Ascending aorta (tissue), 2 donors: ENCODE results near the gene POLD4. TPM values are rescaled to one million over a fixed set of nuclear protein-coding genes. Genes with fewer than 3 reads are reported as not detected.

Experiments
- DNase-seq, 2 donors: peaks; one replicate each; pipeline ENCODE4 v3.0.0-alpha.2; 2019; ENCODE audit warnings: low spot score in 2 of 2
- H3K27ac ChIP-seq, 2 donors: fragments of 200-600 bp; sonication (generic); one replicate each; pipeline ENCODE4 v1.5.1; 2016 to 2017; ENCODE audit warnings: mild to moderate bottlenecking in 1 of 2
- H3K27me3 ChIP-seq: fragments of 200-600 bp; sonication (generic); one replicate; pipeline ENCODE4 v1.5.1; 2017
- H3K36me3 ChIP-seq, 2 donors: fragments of 200-600 bp; sonication (generic); one replicate each; pipeline ENCODE4 v1.5.1; 2016
- H3K4me1 ChIP-seq, 2 donors: fragments of 200-600 bp; sonication (generic); one replicate each; pipeline ENCODE4 v1.5.1; 2016 to 2017; ENCODE audit warnings: mild to moderate bottlenecking in 1 of 2
- H3K4me3 ChIP-seq, 2 donors: fragments of 200-600 bp; sonication (generic); one replicate each; pipeline ENCODE4 v1.5.1; 2016 to 2017; ENCODE audit warnings: mild to moderate bottlenecking in 1 of 2
- H3K9me3 ChIP-seq, 2 donors: fragments of 200-600 bp; sonication (generic); one replicate each; pipeline ENCODE4 v1.5.1; 2016
- CTCF ChIP-seq, 3 experiments: fragments of 200-600 bp in 2 of 3; fragments of 450-650 bp in 1 of 3; sonication (generic) in 2 of 3; IDR thresholded peaks; one replicate each; pipeline ENCODE4 v1.5.1; 2016 to 2019; ENCODE audit warnings: antibody characterized with exemption in 3 of 3, mild to moderate bottlenecking in 1 of 3, moderate library complexity in 1 of 3
- intact Hi-C: fragments of 100-400 bp; cut with DNase I; formaldehyde crosslinking; loops from one replicate; pipeline ENCODE4 v1.15.1; 2023
- total RNA-seq: library from RNA; depleted of rRNA; stranded (reverse); fragments of >200 nt; gene quantifications from one replicate; pipeline ENCODE4 v1.1.0, GENCODE V29; 2016

The POLD4 gene
- total RNA-seq, 1 donor from 2014 or later: 107 TPM

GRCh38 chr11:67384851-67385366 lies 31.6 kb upstream of the POLD4 start:
- intact Hi-C loops: no loop called here
- H3K4me3 ChIP-seq: no peak overlapping the region
- peak overlapping the region in 1 of 2 donors; percentile 3 for H3K27ac ChIP-seq
- peaks cover 0 to 12% of the 10 kb centered on the region in 2 donors for H3K4me1 ChIP-seq
- no peak for TF ChIP-seq CTCF (IDR thresholded peaks at IDR 0.05)
- no peaks in the 10 kb centered on the region for H3K9me3 ChIP-seq
- no peaks in the 10 kb centered on the region for H3K27me3 ChIP-seq
- no peak for DNase-seq
- H3K36me3 ChIP-seq: no peaks in the 10 kb centered on the region

GRCh38 chr11:67382276-67383136 lies 29.2 kb upstream of the POLD4 start:
- no peaks in the 10 kb centered on the region for H3K36me3 ChIP-seq
- intact Hi-C loops: loop anchor here (1.0 to 2.0 kb wide), 3 partner anchors 25 to 118 kb away; no protein-coding TSS in a partner anchor

GRCh38 chr11:67381244-67381972 lies 28.1 kb upstream of the POLD4 start:
- intact Hi-C loops: no loop called here
- TF ChIP-seq CTCF (IDR thresholded peaks at IDR 0.05): no peak
- DNase-seq: no peak
- H3K4me3 ChIP-seq: no peak overlapping the region
- peaks cover 0 to 12% of the 10 kb centered on the region in 2 donors for H3K4me1 ChIP-seq
- no peaks in the 10 kb centered on the region for H3K36me3 ChIP-seq
- H3K27ac ChIP-seq: no peak overlapping the region
- H3K27me3 ChIP-seq: no peaks in the 10 kb centered on the region
- H3K9me3 ChIP-seq: no peaks in the 10 kb centered on the region

More at GRCh38 chr11:67382276-67383136, 29.2 kb upstream of the POLD4 start:
- TF ChIP-seq CTCF (IDR thresholded peaks at IDR 0.05): peak; percentile 96 to 99 (median 97)
- DNase-seq: peak in 1 of 2 donors; percentile 90
- Histone ChIP-seq H3K27ac (no peak overlapping the region), H3K4me3 (no peak overlapping the region), H3K9me3 (no peaks in the 10 kb centered on the region), H3K4me1 (peaks cover 0 to 12% of the 10 kb centered on the region in 2 donors), H3K27me3 (no peaks in the 10 kb centered on the region)

GRCh38 chr11:67379061-67380058 lies 26.0 kb upstream of the POLD4 start:
- Histone ChIP-seq H3K27me3 (no peaks in the 10 kb centered on the region), H3K27ac (no peak overlapping the region), H3K9me3 (no peaks in the 10 kb centered on the region), H3K4me1 (peaks cover 0 to 14% of the 10 kb centered on the region in 2 donors), H3K4me3 (no peak overlapping the region), H3K36me3 (no peaks in the 10 kb centered on the region)
- intact Hi-C loops: no loop called here
- TF ChIP-seq CTCF (IDR thresholded peaks at IDR 0.05): no peak
- no peak for DNase-seq

GRCh38 chr11:67378544-67378943 lies 25.2 kb upstream of the POLD4 start:
- intact Hi-C loops: no loop called here
- Histone ChIP-seq H3K9me3 (no peaks in the 10 kb centered on the region), H3K27me3 (no peaks in the 10 kb centered on the region), H3K4me3 (no peak overlapping the region), H3K27ac (no peak overlapping the region), H3K36me3 (no peaks in the 10 kb centered on the region), H3K4me1 (peaks cover 0 to 14% of the 10 kb centered on the region in 2 donors)
- TF ChIP-seq CTCF (IDR thresholded peaks at IDR 0.05): no peak
- DNase-seq: no peak
